ENCODE measurements around the gene CFAP52.

DNA sequence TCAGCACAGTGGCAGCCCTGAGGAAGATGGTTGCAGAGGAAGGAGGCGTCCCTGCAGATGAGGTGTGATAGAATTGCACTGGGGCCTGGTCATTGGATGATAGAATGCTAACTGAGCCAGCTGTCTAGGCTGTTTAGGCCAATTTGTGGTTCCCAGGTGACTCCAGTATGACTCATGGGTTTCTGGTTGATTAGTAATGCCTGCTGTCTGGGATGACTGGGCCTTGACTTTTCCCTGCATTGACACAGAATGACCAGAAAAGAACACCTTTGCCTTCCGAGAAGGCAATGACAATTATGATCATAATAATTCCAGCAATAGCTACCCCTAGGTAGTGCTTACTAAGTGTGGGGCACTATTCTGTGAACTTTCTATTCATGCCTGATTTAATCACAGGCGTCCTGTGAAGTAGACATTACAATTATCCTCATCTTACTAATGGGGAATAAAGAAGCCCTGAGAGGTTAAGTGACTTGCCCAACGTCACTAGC is 100.4 kb downstream of the CFAP52 start:
- TF ChIP-seq, protein P1, sequence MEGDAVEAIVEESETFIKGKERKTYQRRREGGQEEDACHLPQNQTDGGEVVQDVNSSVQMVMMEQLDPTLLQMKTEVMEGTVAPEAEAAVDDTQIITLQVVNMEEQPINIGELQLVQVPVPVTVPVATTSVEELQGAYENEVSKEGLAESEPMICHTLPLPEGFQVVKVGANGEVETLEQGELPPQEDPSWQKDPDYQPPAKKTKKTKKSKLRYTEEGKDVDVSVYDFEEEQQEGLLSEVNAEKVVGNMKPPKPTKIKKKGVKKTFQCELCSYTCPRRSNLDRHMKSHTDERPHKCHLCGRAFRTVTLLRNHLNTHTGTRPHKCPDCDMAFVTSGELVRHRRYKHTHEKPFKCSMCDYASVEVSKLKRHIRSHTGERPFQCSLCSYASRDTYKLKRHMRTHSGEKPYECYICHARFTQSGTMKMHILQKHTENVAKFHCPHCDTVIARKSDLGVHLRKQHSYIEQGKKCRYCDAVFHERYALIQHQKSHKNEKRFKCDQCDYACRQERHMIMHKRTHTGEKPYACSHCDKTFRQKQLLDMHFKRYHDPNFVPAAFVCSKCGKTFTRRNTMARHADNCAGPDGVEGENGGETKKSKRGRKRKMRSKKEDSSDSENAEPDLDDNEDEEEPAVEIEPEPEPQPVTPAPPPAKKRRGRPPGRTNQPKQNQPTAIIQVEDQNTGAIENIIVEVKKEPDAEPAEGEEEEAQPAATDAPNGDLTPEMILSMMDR (conservative IDR thresholded peaks at IDR 0.05): no peak
- TF ChIP-seq ZFX (IDR thresholded peaks at IDR 0.05): no peak

All from C4-2B (cell line).